Panc1 (cell line): Measurements from ENCODE around the gene PCNX1. TPM values are rescaled to one million over a fixed set of nuclear protein-coding genes. Genes with fewer than 3 reads are reported as not detected.

ENCODE experiments used
- ATAC-seq: fragments of 200-7000 bp; cut with Tn5 transposase; 2 replicates; pipeline ENCODE4 v1.9.1; 2020; ENCODE audit warnings: mild to moderate bottlenecking, moderate library complexity
- BruUV-seq: library from RNA; stranded (reverse); fragments of 400-500 nt; replicated peaks from 2 replicates; lab custom pipeline; 2021; lab: Mats Ljungman, UMichigan
- CTCF ChIA-PET: fragments of 300-600 bp; sonication (Branson Sonifier 250); formaldehyde crosslinking; loops from one replicate; lab custom pipeline; 2022; ENCODE audit warnings: antibody characterized with exemption; lab: Charles Lee
- POLR2A ChIA-PET: fragments of 300-600 bp; sonication (Branson Sonifier 250); formaldehyde crosslinking; loops from one replicate; lab custom pipeline; 2022; ENCODE audit warnings: antibody characterized with exemption; lab: Charles Lee
- DNase-seq: peaks from one replicate; pipeline ENCODE4 v3.0.0-alpha.2; 2010; ENCODE audit warnings: low read depth, low spot score
- H3K27ac ChIP-seq: 2 replicates; pipeline ENCODE4 v1.5.1; 2011; ENCODE audit warnings: mild to moderate bottlenecking, low read length, inconsistent platforms
- H3K27me3 ChIP-seq: fragments of 200-500 bp; sonication (Bioruptor generic); 2 replicates; pipeline ENCODE4 v1.6.0; 2014; ENCODE audit warnings: low read length, inconsistent platforms; ENCODE audit not compliant: control insufficient read depth, insufficient read depth
- H3K36me3 ChIP-seq: fragments of 200-500 bp; sonication (Bioruptor generic); 2 replicates; pipeline ENCODE4 v1.5.1; 2014; ENCODE audit warnings: inconsistent platforms, mild to moderate bottlenecking, low read length, moderate library complexity; ENCODE audit not compliant: control insufficient read depth, insufficient read depth
- H3K4me1 ChIP-seq: 2 replicates; pipeline ENCODE4 v1.5.1; 2011; ENCODE audit warnings: inconsistent platforms, mild to moderate bottlenecking, low read length, moderate library complexity; ENCODE audit not compliant: control insufficient read depth, insufficient read depth
- H3K4me3 ChIP-seq, 2 experiments: 2 replicates each; pipeline ENCODE4 v1.5.1; 2011 to 2012; ENCODE audit warnings: low read depth in 2 of 2, low read length in 2 of 2, mild to moderate bottlenecking in 2 of 2, inconsistent platforms in 1 of 2, moderate library complexity in 1 of 2
- H3K9me3 ChIP-seq: fragments of 200-500 bp; sonication (Bioruptor generic); 2 replicates; pipeline ENCODE4 v1.5.1; 2014; ENCODE audit warnings: low read depth, mild to moderate bottlenecking, inconsistent platforms, low read length, moderate library complexity; ENCODE audit not compliant: control insufficient read depth, insufficient read depth
- POLR2AphosphoS5 ChIP-seq: IDR thresholded peaks from 2 replicates; pipeline ENCODE4 v1.6.1; 2012; ENCODE audit warnings: mild to moderate bottlenecking, low read depth, low read length, moderate library complexity
- SIN3A ChIP-seq: IDR thresholded peaks from 2 replicates; pipeline ENCODE4 v1.6.1; 2012; ENCODE audit warnings: low read depth, mild to moderate bottlenecking, low read length, moderate library complexity, borderline replicate concordance; ENCODE audit not compliant: insufficient read depth
- TCF7L2 ChIP-seq: IDR thresholded peaks from 2 replicates; pipeline ENCODE4 v1.6.1; 2011; ENCODE audit warnings: mild to moderate bottlenecking, low read depth, low read length, inconsistent platforms
- in situ Hi-C: cut with HindIII; loops from 2 replicates; pipeline ENCODE4 v1.10.0; 2016; ENCODE audit warnings: low sequenced_read_pairs, low pct_unique_long_range_greater_than_20kb
- intact Hi-C: fragments of 100-400 bp; cut with micrococcal nuclease; formaldehyde crosslinking; loops from one replicate; pipeline ENCODE4 v1.10.0; 2022; ENCODE audit not compliant: unreplicated experiment
- total RNA-seq: library from RNA; stranded (reverse); gene quantifications from one replicate; pipeline ENCODE4 v1.2.1, GENCODE V29; 2021; ENCODE audit not compliant: unreplicated experiment
- TF ChIP-seq, protein P1 (sequence below), 2 experiments: IDR thresholded peaks; 2 replicates each; pipeline ENCODE4 v1.6.1; 2011 to 2012; ENCODE audit warnings: low read depth in 2 of 2, control low read depth in 1 of 2, low read length in 1 of 2, mild to moderate bottlenecking in 1 of 2, moderate library complexity in 1 of 2; ENCODE audit not compliant: insufficient read depth in 1 of 2
- TF ChIP-seq, protein P2 (sequence below): fragments of 450-650 bp; IDR thresholded peaks from 2 replicates; pipeline ENCODE4 v1.5.1; 2017; ENCODE audit warnings: mild to moderate bottlenecking

Gene PCNX1
- total RNA-seq, 1 experiment from 2014 or later = 30.5 TPM

DNA sequence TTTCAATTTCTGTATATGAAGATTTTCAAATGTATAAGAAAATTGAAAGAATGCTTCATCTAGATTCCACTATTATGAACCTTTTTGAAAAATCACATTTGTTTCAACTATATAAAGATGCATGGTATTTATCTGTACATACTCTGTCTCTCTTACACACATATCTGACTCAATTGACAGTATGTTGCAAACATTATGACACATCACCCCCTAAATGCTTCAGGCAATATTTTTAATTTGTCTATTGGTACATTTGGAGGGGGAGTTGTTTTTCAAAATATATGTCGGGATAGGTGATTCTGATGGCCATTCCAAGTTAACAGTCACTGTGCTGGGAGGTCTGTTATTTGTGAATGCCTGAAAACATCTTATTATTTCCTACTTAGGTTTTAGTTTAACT lies 14.4 kb downstream of the PCNX1 start:
- TF ChIP-seq TCF7L2 (no peak), POLR2AphosphoS5 (no peak), SIN3A (no peak)
- TF ChIP-seq, protein P1, sequence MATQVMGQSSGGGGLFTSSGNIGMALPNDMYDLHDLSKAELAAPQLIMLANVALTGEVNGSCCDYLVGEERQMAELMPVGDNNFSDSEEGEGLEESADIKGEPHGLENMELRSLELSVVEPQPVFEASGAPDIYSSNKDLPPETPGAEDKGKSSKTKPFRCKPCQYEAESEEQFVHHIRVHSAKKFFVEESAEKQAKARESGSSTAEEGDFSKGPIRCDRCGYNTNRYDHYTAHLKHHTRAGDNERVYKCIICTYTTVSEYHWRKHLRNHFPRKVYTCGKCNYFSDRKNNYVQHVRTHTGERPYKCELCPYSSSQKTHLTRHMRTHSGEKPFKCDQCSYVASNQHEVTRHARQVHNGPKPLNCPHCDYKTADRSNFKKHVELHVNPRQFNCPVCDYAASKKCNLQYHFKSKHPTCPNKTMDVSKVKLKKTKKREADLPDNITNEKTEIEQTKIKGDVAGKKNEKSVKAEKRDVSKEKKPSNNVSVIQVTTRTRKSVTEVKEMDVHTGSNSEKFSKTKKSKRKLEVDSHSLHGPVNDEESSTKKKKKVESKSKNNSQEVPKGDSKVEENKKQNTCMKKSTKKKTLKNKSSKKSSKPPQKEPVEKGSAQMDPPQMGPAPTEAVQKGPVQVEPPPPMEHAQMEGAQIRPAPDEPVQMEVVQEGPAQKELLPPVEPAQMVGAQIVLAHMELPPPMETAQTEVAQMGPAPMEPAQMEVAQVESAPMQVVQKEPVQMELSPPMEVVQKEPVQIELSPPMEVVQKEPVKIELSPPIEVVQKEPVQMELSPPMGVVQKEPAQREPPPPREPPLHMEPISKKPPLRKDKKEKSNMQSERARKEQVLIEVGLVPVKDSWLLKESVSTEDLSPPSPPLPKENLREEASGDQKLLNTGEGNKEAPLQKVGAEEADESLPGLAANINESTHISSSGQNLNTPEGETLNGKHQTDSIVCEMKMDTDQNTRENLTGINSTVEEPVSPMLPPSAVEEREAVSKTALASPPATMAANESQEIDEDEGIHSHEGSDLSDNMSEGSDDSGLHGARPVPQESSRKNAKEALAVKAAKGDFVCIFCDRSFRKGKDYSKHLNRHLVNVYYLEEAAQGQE (IDR thresholded peaks at IDR 0.05; ENCODE audit: insufficient read depth in 1 of 2, low read depth in 2 of 2, low read length in 1 of 2) = no peak
- TF ChIP-seq, protein P2, sequence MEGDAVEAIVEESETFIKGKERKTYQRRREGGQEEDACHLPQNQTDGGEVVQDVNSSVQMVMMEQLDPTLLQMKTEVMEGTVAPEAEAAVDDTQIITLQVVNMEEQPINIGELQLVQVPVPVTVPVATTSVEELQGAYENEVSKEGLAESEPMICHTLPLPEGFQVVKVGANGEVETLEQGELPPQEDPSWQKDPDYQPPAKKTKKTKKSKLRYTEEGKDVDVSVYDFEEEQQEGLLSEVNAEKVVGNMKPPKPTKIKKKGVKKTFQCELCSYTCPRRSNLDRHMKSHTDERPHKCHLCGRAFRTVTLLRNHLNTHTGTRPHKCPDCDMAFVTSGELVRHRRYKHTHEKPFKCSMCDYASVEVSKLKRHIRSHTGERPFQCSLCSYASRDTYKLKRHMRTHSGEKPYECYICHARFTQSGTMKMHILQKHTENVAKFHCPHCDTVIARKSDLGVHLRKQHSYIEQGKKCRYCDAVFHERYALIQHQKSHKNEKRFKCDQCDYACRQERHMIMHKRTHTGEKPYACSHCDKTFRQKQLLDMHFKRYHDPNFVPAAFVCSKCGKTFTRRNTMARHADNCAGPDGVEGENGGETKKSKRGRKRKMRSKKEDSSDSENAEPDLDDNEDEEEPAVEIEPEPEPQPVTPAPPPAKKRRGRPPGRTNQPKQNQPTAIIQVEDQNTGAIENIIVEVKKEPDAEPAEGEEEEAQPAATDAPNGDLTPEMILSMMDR = no peak
- in situ Hi-C loops (no loop called here), intact Hi-C loops (no loop called here)
- Histone ChIP-seq H3K4me1 (peaks cover 7% of the 10 kb centered on the region), H3K27me3 (no peaks in the 10 kb centered on the region), H3K27ac (no peak overlapping the region), H3K4me3 (no peak overlapping the region), H3K9me3 (no peaks in the 10 kb centered on the region), H3K36me3 (no peaks in the 10 kb centered on the region)
- no peak for DNase-seq
- BruUV-seq = no TSS peak
- no peak for ATAC-seq
- CTCF ChIA-PET = no interaction called here
- POLR2A ChIA-PET = no interaction called here

DNA sequence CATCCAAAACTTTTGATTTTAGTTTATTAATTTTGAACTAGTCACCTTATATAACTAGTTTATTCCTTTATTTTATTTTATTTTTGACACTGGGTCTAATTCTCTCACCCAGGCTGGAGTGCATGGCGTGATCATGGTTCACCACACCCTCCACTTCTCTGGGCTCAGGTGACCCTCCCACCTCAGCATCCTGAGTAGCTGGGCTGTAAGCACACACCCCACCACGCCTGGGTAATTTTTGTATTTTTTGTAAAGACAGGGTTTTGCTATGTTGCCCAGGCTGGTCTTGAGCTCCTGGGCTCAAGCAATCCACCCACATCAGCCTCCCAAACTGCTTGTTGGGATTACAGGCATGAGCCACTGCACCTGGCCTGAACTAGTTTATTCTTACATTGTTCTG lies 17.3 kb downstream of the PCNX1 start:
- ChIA-PET CTCF (no interaction called here), POLR2A (no interaction called here)
- in situ Hi-C loops (no loop called here), intact Hi-C loops (no loop called here)
- no TSS peak for BruUV-seq
- TF ChIP-seq, protein P2 = no peak
- TF ChIP-seq, protein P1 (IDR thresholded peaks at IDR 0.05; ENCODE audit: insufficient read depth in 1 of 2, low read depth in 2 of 2, low read length in 1 of 2) = no peak
- TF ChIP-seq TCF7L2 (no peak), SIN3A (no peak)
- Histone ChIP-seq H3K27me3 (no peaks in the 10 kb centered on the region), H3K4me1 (peaks cover 7% of the 10 kb centered on the region), H3K27ac (no peak overlapping the region), H3K4me3 (no peak overlapping the region), H3K36me3 (no peaks in the 10 kb centered on the region; the same call in 1 of the 2 replicates), H3K9me3 (no peaks in the 10 kb centered on the region)
- DNase-seq (no peak), ATAC-seq (no peak)
